ENCODE measurements around the gene C20orf204.
A peak's percentile ranks its signal among the peaks of the same experiment; 100 is the strongest.

C20orf204 gene

GRCh38 chr20:64042054-64042781, 6.2 kb downstream of the C20orf204 start:
- DNase-seq, result no peak

DNA sequence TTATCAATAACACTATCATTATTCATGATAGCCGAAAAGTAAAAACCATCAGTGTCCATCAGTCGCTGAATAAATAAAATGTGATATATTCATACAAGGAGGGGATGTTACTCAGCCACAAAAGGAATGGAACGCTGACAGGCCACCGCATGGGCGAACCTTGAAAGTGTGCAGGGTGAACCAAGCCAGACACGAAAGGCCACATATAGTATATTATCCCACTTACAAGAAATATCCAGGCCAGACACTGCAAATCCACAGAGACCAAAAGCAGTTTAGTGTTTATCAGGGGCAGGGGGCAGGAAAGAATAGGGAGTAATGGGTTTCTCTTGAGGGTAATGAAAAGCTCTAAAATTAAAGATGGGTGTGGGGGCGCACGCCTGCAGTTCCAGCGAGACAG, 7.8 kb downstream of the C20orf204 start:
- no peak for DNase-seq

GRCh38 chr20:64044484-64045247, 8.7 kb downstream of the C20orf204 start:
- no peak for DNase-seq

- no peak for DNase-seq
These were observed 9.5 kb downstream of the C20orf204 start for GRCh38 chr20:64045346-64046011.

DNA sequence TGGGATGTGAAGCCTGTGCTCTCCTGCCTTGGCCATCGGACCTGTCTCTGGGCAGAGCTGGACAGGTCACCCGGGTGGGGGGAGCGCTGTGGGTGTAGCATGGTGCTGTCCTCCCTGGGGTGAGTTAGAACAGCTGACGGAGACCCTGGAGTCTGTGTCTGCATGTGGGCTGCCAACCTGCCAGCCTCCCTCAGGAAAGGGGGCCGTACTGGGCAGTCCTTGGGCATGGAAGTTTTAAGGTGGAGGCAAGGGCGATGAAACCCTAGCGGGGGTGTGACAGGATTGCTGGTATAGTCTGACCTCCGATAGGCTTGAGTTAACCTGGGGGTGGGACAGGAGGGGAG, 11.0 kb downstream of the C20orf204 start:
- DNase-seq, result no peak

GRCh38 chr20:64047968-64048401, 12.0 kb downstream of the C20orf204 start:
- DNase-seq, result no peak

DNA sequence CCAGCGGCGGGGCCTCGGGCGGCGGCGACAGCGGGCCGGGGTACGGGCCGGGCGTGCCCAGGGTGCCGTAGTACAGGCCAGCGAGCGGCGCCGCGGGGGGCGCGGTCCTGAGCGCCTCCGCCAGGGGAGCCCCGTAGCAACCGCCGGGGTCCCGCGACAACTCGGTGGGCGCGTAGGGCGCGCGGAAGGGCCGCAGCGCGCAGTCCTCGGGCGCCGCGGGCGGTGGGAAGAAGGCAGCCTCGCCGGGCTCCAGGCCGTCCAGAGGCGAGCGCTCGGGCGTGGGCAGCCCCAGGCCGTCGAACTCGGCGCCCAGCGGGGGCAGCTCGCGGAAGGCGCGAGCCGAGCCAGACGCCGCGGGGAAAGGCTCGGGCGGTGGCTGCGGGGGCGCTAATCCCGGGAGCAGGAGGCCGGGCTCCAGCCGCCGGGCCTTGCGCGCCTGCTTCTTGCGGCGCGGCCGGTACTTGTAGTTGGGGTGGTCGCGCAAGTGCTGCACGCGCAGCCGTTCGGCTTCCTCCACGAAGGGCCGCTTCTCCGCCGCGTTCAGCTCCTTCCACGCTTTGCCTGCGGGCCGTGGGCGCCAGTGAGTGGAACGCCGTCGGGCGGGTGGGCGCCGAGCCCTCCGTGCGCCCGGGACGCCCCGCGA, 12.5 kb downstream of the C20orf204 start:
- no peak for DNase-seq

GRCh38 chr20:64049060-64049877, 13.3 kb downstream of the C20orf204 start, which contains the start of gene SOX18:
Gene SOX18 (minus strand): TSS chr20:64049639. CDS start chr20:64049516, 123 bp downstream.
- no peak for DNase-seq

GRCh38 chr20:64049878-64050260, 13.9 kb downstream of the C20orf204 start:
- DNase-seq, result peak; percentile 30

DNA sequence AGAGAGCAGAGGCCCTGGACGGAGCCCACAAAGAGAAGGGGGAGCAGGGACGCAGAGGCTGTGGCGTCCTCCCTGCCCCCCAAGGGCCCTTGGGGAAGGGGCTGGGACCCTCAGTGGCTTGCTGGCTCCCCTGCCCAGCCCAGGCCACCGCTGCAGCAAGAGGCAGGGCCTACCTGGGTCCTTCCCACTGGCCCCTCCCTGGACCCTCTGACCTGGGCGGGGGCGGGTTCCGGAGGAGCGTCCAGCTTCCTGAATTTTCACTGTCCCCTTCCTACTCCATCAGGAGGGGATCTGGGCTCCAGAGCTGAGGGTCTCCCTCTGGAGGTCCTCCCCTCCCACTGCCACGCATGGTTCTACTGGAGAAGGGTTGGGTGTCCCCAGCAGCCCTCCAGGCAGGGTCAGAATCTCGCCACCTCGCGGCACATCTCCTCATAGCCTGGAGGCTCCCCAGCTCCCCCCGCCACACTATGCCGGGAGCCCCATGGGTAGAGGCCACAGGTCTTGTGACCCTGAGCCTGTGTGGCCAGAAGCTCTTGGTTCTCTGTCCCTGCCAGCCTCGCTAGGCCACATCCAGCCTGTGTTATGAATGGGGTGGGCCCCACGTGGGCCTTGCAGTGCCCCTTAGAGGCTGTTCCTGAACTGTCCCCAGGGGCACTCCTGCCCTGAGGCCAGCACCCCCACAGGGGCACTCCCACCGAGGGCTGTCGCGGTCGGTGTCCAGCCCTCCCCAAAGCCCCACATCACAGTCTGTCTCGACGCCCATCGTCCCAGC, 14.5 kb downstream of the C20orf204 start:
- peak; percentile 56 for DNase-seq

DNA sequence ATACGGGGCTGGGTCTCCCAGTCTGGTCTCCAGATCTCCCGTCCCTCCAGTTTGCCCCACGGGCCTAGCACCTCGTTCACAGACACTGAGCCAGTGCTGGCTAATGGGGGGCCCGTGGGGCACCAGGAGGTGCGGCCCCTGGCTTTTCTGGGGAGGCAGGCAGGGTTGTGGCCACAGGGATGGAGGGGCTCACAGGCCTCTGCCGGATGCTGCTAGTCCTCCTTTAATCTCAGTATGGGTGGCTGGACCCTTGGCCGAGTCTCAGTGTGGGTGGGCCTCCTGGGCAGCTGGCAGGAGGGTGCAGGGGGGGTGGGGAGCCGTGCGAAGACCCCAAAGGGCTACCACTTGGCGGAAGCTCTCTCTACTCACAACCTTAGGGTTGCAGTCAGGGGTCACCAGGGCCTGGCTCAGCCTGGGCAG, 15.1 kb downstream of the C20orf204 start:
- DNase-seq, result no peak

DNA sequence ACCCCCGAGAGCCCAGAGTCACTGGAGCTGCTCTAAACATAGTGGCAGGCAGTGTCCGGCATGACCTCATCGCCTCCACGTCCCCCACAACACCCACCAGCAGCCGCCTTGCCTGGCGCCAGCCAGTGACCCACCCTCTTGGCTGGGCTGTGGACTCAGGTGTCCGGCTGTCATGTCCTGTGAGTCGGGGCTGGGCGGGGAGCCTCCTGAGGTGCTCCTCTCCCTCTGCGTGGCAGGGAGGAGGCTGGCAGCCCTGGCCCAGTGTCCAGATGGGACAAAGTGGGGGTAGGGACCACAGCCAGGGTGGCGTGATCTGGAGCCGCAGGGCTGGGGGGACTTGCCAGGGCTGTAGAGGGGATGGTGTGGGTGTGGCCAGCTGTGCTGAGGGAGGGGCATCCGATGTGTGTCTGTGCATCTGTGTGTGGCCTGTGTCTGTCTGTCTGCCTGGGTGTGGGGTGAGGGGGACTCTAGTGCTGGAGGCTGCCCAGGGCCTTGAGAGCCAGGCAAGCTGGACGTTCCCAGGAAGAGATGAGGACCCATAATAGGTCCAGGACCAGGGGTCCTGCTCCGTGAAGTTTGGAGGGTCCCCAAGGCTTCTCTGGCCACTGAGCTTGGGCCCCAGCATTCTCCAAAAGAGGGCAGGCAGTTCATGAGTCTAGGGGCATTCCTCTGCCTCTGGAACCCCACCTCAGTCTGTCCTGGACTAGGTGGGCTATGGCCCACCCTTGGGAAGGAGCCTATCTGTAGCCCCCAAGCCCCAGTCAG, 15.8 kb downstream of the C20orf204 start:
- DNase-seq, result no peak

DNA sequence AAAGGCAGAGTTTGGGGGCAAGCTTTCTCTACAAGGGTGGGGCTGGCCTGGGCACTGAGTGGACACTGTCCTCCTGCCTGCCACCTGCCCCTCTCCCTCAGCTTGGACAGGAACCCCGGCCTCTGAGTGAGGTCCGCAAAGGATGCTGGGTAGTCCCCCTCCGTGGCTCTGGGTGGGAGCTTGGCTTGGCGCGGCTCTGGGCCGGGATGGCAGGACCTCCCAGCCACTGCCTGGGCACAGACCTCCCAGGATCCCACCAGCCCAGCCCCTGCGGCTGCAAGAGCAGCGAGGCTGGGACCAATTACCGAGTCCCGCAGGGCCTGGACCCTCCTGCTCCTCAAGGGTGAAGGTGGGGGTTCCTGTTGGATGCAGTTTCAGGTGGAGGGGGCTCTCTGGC, 16.3 kb downstream of the C20orf204 start:
- DNase-seq, result no peak

- no peak for DNase-seq
These were observed 17.2 kb downstream of the C20orf204 start for GRCh38 chr20:64052987-64053840.

DNA sequence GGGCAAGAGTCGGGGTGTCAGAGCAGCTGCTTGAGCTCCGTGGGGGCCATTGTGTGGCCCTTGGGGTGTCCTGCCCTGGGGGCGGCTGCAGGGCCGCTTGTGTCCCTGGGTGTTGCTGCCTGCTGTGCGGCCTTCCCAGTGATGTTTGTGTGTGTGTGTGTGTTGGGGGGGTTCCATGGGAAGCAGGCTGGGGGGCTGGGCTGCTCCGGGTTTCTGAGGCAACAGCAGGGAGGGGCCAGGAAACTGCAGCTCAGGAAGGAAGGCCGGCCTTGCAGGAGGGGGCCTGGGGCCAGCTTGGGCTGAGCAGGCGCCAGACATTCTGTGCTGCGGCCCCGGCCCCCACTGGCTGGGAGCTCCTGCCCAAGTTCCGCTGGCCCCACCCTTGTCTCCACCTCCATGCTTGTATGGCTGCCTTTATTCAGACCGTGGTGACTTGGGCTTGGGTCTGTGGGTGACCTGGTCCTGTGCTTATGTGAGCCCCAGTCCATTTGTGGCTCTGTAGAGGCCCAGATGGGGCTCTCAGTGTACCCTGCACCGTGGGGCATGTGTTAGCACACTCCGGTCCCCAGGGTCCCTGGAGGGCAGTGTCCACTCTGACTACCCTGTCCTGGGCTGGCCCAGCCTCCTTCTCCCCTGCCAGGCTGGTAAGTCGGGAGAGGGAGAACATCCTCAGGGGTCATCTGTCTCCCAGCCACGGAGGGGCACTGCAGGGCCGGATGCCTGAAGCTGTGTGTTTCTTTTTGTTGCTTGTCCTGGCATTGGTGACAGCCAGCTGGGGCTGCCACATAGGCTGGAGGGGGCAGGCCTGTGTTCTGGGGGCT, 18.1 kb downstream of the C20orf204 start:
- peak; percentile 37 for DNase-seq

GRCh38 chr20:64055396-64055892, 19.5 kb downstream of the C20orf204 start:
- no peak for DNase-seq

- no peak for DNase-seq
These were observed 20.1 kb downstream of the C20orf204 start for GRCh38 chr20:64055893-64056638.

- no peak for DNase-seq
These were observed 20.6 kb downstream of the C20orf204 start for GRCh38 chr20:64056639-64056888.

Measured in GF-D8 (cell line).